MCF 10A (cell line): Measurements from ENCODE around the gene SLC16A6. TPM values are rescaled to one million over a fixed set of nuclear protein-coding genes. Genes with fewer than 3 reads are reported as not detected.

ENCODE experiments used
- BruUV-seq: library from RNA; stranded (reverse); fragments of 400-500 nt; replicated peaks from 2 replicates; lab custom pipeline; 2021; lab: Mats Ljungman, UMichigan
- CTCF ChIA-PET: fragments of 300-600 bp; sonication (Branson Sonifier 250); formaldehyde crosslinking; extraction: SDS; loops from one replicate; lab custom pipeline; 2021; ENCODE audit warnings: antibody characterized with exemption, inconsistent platforms; lab: Yijun Ruan, JAX
- POLR2A ChIA-PET: fragments of 300-600, 350-650 bp; sonication (Branson Sonifier 250); formaldehyde crosslinking; extraction: SDS; loops from one replicate; lab custom pipeline; 2020; ENCODE audit warnings: antibody characterized with exemption, inconsistent platforms; lab: Yijun Ruan, JAX
- DNase-seq: peaks from one replicate; pipeline ENCODE4 v3.0.0-alpha.2; 2018; ENCODE audit not compliant: unreplicated experiment
- H3K27ac Mint-ChIP-seq: one replicate; pipeline ENCODE4 v1.8.0; 2022; ENCODE audit warnings: mild to moderate bottlenecking, low read depth, mixed read lengths; ENCODE audit not compliant: unreplicated experiment
- H3K27me3 Mint-ChIP-seq: one replicate; pipeline ENCODE4 v1.8.0; 2022; ENCODE audit warnings: mixed read lengths; ENCODE audit not compliant: insufficient read depth, unreplicated experiment
- H3K36me3 Mint-ChIP-seq: one replicate; pipeline ENCODE4 v1.8.0; 2022; ENCODE audit warnings: mild to moderate bottlenecking, moderate library complexity, mixed read lengths; ENCODE audit not compliant: insufficient read depth, unreplicated experiment
- H3K4me1 Mint-ChIP-seq: one replicate; pipeline ENCODE4 v1.8.0; 2022; ENCODE audit warnings: mixed read lengths; ENCODE audit not compliant: insufficient read depth, unreplicated experiment
- H3K4me3 Mint-ChIP-seq: one replicate; pipeline ENCODE4 v1.8.0; 2022; ENCODE audit warnings: mild to moderate bottlenecking, moderate library complexity, mixed read lengths; ENCODE audit not compliant: unreplicated experiment
- H3K9me3 Mint-ChIP-seq: one replicate; pipeline ENCODE4 v1.8.0; 2022; ENCODE audit warnings: mixed read lengths; ENCODE audit not compliant: unreplicated experiment
- CTCF ChIP-seq: fragments of 200-600 bp; IDR thresholded peaks from one replicate; pipeline ENCODE4 v1.8.0; 2022; ENCODE audit warnings: antibody characterized with exemption, mild to moderate bottlenecking; ENCODE audit not compliant: unreplicated experiment
- intact Hi-C: fragments of 100-400 bp; cut with micrococcal nuclease; formaldehyde crosslinking; loops from 2 replicates; pipeline ENCODE4 v1.14.1; 2022
- total RNA-seq: library from RNA; stranded (reverse); gene quantifications from 2 replicates; pipeline ENCODE4 v1.2.3, GENCODE V29; 2022

SLC16A6 gene
- total RNA-seq, 1 experiment from 2014 or later: 1.4 TPM

- TSS peak; percentile 62 for BruUV-seq
- Mint-ChIP-seq H3K27me3 (no peaks in the 10 kb centered on the region), H3K4me3 (peak overlapping the region; percentile 69), H3K4me1 (no peaks in the 10 kb centered on the region), H3K27ac (no peak overlapping the region), H3K9me3 (no peaks in the 10 kb centered on the region), H3K36me3 (no peaks in the 10 kb centered on the region)
- TF ChIP-seq CTCF: no peak
- ChIA-PET CTCF (interaction anchor here (0.7 to 0.9 kb wide), 2 partner anchors 108 to 758 kb away, joined by 3 to 5 read pairs; no protein-coding TSS in a partner anchor), POLR2A (interaction anchor here (0.5 to 2.6 kb wide), 5 partner anchors 9 to 589 kb away, joined by 3 to 14 read pairs (median 3); partner anchors contain the start of gene WIPI1)
- DNase-seq: no peak
- intact Hi-C loops: loop anchor here (5.0 kb wide), 1 partner anchor 92 kb away; no protein-coding TSS in a partner anchor
These were observed 516 bp downstream of the SLC16A6 start for GRCh38 chr17:68290268-68290954.

- BruUV-seq: no TSS peak
- POLR2A ChIA-PET: interaction anchor here (1.0 to 1.1 kb wide), 2 partner anchors 9 to 168 kb away, joined by 3 read pairs; partner anchors contain the start of gene WIPI1
- no peaks in the 10 kb centered on the region for H3K27me3 Mint-ChIP-seq
- TF ChIP-seq CTCF: no peak
- no peak for DNase-seq
- H3K36me3 Mint-ChIP-seq: no peaks in the 10 kb centered on the region
- intact Hi-C loops: loop anchor here (5.0 kb wide), 1 partner anchor 92 kb away; no protein-coding TSS in a partner anchor
- peak overlapping the region; percentile 69 for H3K4me3 Mint-ChIP-seq
- no peak overlapping the region for H3K27ac Mint-ChIP-seq
- no peaks in the 10 kb centered on the region for H3K9me3 Mint-ChIP-seq
- CTCF ChIA-PET: interaction anchor here (0.7 to 0.9 kb wide), 2 partner anchors 108 to 146 kb away, joined by 4 to 5 read pairs; no protein-coding TSS in a partner anchor
- no peaks in the 10 kb centered on the region for H3K4me1 Mint-ChIP-seq
These were observed 1.0 kb downstream of the SLC16A6 start for GRCh38 chr17:68289936-68290267.

GRCh38 chr17:68289473-68289872 lies 1.5 kb downstream of the SLC16A6 start:
- no peaks in the 10 kb centered on the region for H3K36me3 Mint-ChIP-seq
- intact Hi-C loops: no loop called here
- POLR2A ChIA-PET: interaction anchor here (1.0 to 1.1 kb wide), 2 partner anchors 8 to 168 kb away, joined by 3 read pairs; partner anchors contain the start of gene WIPI1
- no peaks in the 10 kb centered on the region for H3K27me3 Mint-ChIP-seq
- DNase-seq: no peak
- no peaks in the 10 kb centered on the region for H3K9me3 Mint-ChIP-seq
- H3K27ac Mint-ChIP-seq: no peak overlapping the region
- no peaks in the 10 kb centered on the region for H3K4me1 Mint-ChIP-seq
- no peak overlapping the region for H3K4me3 Mint-ChIP-seq
- no TSS peak for BruUV-seq
- CTCF ChIA-PET: interaction anchor here (0.6 to 0.9 kb wide), 3 partner anchors 109 to 146 kb away, joined by 3 to 5 read pairs (median 4); no protein-coding TSS in a partner anchor
- TF ChIP-seq CTCF: no peak

DNA sequence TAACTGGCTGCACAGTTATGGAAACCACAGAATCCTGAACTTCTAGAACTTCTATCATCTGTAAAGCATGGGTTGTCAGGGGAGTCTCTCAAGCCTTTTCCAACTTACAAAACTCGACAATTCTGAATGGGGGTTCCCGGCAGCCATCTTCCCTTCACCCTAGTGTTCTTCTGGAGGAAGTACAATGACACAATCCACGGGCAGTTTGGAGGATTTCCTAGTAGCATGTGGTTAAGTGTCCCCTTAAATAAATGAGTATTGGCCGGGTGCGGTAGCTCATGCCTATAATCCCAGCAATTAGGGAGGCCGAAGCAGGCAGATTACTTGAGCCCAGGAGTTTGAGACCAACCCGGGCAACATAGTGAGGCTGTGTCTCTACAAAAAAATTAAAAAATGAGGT lies 2.1 kb downstream of the SLC16A6 start:
- no peaks in the 10 kb centered on the region for H3K27me3 Mint-ChIP-seq
- no peak overlapping the region for H3K27ac Mint-ChIP-seq
- no peak overlapping the region for H3K4me3 Mint-ChIP-seq
- intact Hi-C loops: no loop called here
- no peaks in the 10 kb centered on the region for H3K36me3 Mint-ChIP-seq
- DNase-seq: no peak
- H3K4me1 Mint-ChIP-seq: no peaks in the 10 kb centered on the region
- no TSS peak for BruUV-seq
- no peaks in the 10 kb centered on the region for H3K9me3 Mint-ChIP-seq
- ChIA-PET POLR2A (no interaction called here), CTCF (interaction anchor here (0.6 to 1.4 kb wide), 4 partner anchors 110 to 1618 kb away, joined by 3 to 4 read pairs (median 3); no protein-coding TSS in a partner anchor)
- TF ChIP-seq CTCF: no peak
